K562 (cell line): ENCODE results near the gene TTN. TPM values are rescaled to one million over a fixed set of nuclear protein-coding genes. Genes with fewer than 3 reads are reported as not detected.

ENCODE experiments used
- ATAC-seq: fragments of 200-7000 bp; cut with Tn5 transposase; 3 replicates; pipeline ENCODE4 v1.9.1; 2020; ENCODE audit warnings: moderate library complexity
- BruUV-seq: library from RNA; stranded (reverse); fragments of 400-500 nt; replicated peaks from 2 replicates; lab custom pipeline; 2021; lab: Mats Ljungman, UMichigan
- CTCF ChIA-PET: fragments of 300-600 bp; formaldehyde crosslinking; extraction: SDS; loops from one replicate; lab custom pipeline; 2021; ENCODE audit warnings: low intra/inter-chr PET ratio; lab: Yijun Ruan, JAX
- POLR2A ChIA-PET: fragments of 300-600, 350-650 bp; sonication (Branson Sonifier 250); formaldehyde crosslinking; extraction: SDS; loops from one replicate; lab custom pipeline; 2021; ENCODE audit warnings: antibody characterized with exemption, inconsistent platforms; lab: Yijun Ruan, JAX
- DNase-seq, 4 experiments: peaks; one replicate each; pipeline versions ENCODE4 v3.0.0 to v3.0.0-alpha.2; 2011 to 2018; ENCODE audit warnings: low spot score in 3 of 4, mixed read lengths in 3 of 4; ENCODE audit errors: extremely low read depth in 1 of 4
- FAIRE-seq: peaks from 2 replicates; lab custom pipeline; 2011; peaks lifted over from hg19 to GRCh38; lab: Jason Lieb, UNC
- H2AFZ ChIP-seq: 2 replicates; pipeline ENCODE4 v1.6.0; 2011; ENCODE audit warnings: low read depth, low read length, control low read depth, inconsistent platforms
- H3K27ac ChIP-seq: fragments of 200-600 bp; 3 replicates; pipeline ENCODE4 v1.8.0; 2011; ENCODE audit warnings: low read depth, mild to moderate bottlenecking, control low read depth, inconsistent platforms, low read length, moderate library complexity, mixed read lengths; ENCODE audit errors: extremely low read depth
- H3K27me3 ChIP-seq, 2 experiments: fragments of 300-600 bp in 1 of 2; 2 replicates in 1 of 2; 3 replicates in 1 of 2; pipeline versions ENCODE4 v1.6.0 to v1.8.0; 2011; ENCODE audit warnings: inconsistent platforms in 2 of 2, low read length in 2 of 2, mild to moderate bottlenecking in 1 of 2, mixed read lengths in 1 of 2, moderate library complexity in 1 of 2; ENCODE audit not compliant: control insufficient read depth in 2 of 2, insufficient read depth in 2 of 2
- H3K36me3 ChIP-seq: fragments of 300-600 bp; 3 replicates; pipeline ENCODE4 v1.8.0; 2011; ENCODE audit warnings: mild to moderate bottlenecking, low read length, inconsistent platforms; ENCODE audit not compliant: control insufficient read depth, insufficient read depth
- H3K4me1 ChIP-seq, 2 experiments: fragments of 200-600 bp in 1 of 2; replicated peaks in 1 of 2; 2 replicates in 1 of 2; 3 replicates in 1 of 2; pipeline versions ENCODE4 v1.5.1 to v1.8.0; 2011; ENCODE audit warnings: inconsistent platforms in 2 of 2, low read length in 2 of 2, mild to moderate bottlenecking in 1 of 2, mixed read lengths in 1 of 2, moderate library complexity in 1 of 2; ENCODE audit not compliant: control insufficient read depth in 2 of 2, insufficient read depth in 2 of 2
- H3K4me2 ChIP-seq: 2 replicates; pipeline ENCODE4 v1.6.1; 2011; ENCODE audit warnings: low read length, control low read depth, inconsistent platforms, mixed read lengths; ENCODE audit not compliant: insufficient read depth
- H3K4me3 ChIP-seq: fragments of 200-600 bp; sonication (generic), shearing (Covaris generic); 2 replicates; pipeline ENCODE4 v1.5.1; 2016; ENCODE audit warnings: control low read depth, inconsistent platforms
- H3K79me2 ChIP-seq: fragments of 200-600 bp; 3 replicates; pipeline ENCODE4 v1.8.0; 2011; ENCODE audit warnings: low read length, inconsistent platforms; ENCODE audit not compliant: control insufficient read depth, insufficient read depth
- H3K9ac ChIP-seq, 2 experiments: 2 replicates each; pipeline versions ENCODE4 v1.6.0 to v1.6.1; 2011; ENCODE audit warnings: low read depth in 2 of 2, low read length in 2 of 2, control low read depth in 1 of 2, inconsistent platforms in 1 of 2, mild to moderate bottlenecking in 1 of 2, mixed read lengths in 1 of 2; ENCODE audit not compliant: insufficient read depth in 1 of 2
- H3K9me1 ChIP-seq: one replicate; pipeline ENCODE4 v1.6.0; 2011; ENCODE audit warnings: inconsistent platforms, mild to moderate bottlenecking, low read length, moderate library complexity; ENCODE audit not compliant: control insufficient read depth, insufficient read depth
- H3K9me3 ChIP-seq: replicated peaks from 2 replicates; pipeline ENCODE4 v1.5.1; 2011; ENCODE audit warnings: low read depth, low read length, inconsistent platforms; ENCODE audit not compliant: control insufficient read depth, insufficient read depth
- H4K20me1 ChIP-seq: replicated peaks from 2 replicates; pipeline ENCODE4 v1.6.1; 2011; ENCODE audit warnings: low read length, inconsistent platforms, mixed read lengths; ENCODE audit not compliant: control insufficient read depth, insufficient read depth
- NCOA1 ChIP-seq: fragments of 450-650 bp; IDR thresholded peaks from 2 replicates; pipeline ENCODE4 v1.6.1; 2016; ENCODE audit warnings: low read depth
- NR1H2 ChIP-seq: sonication (generic); formaldehyde crosslinking; IDR thresholded peaks from 2 replicates; pipeline ENCODE4 v1.4.0; 2020; ENCODE audit warnings: mild to moderate bottlenecking, missing genetic modification reagents
- NR2C1 ChIP-seq, 2 experiments: fragments of 450-650 bp; IDR thresholded peaks; 2 replicates each; pipeline ENCODE4 v1.6.1; 2017; ENCODE audit warnings: mild to moderate bottlenecking in 2 of 2, antibody characterized with exemption in 1 of 2, inconsistent platforms in 1 of 2, missing compliant biosample characterization in 1 of 2, missing genetic modification characterization in 1 of 2
- WGBS: fragments of 100-300 bp; shearing (Covaris generic); methylation state at CpG from one replicate; pipeline ENCODE4 v1.1.6; 2016; ENCODE audit warnings: low coverage, mixed read lengths; ENCODE audit not compliant: insufficient coverage; ENCODE audit errors: missing lambda C conversion rate; 5-methylcytosine and 5-hydroxymethylcytosine counted together
- in situ Hi-C: fragments of 300-500 bp; cut with MboI; formaldehyde crosslinking; loops from 4 replicates; pipeline ENCODE4 v1.15.0; 2018; ENCODE audit warnings: inconsistent platforms, mixed read lengths
- intact Hi-C: fragments of 100-400 bp; cut with micrococcal nuclease; formaldehyde crosslinking; loops from 2 replicates; pipeline ENCODE4 v1.14.2; 2022
- polyA plus RNA-seq, 8 experiments: library from polyadenylated mRNA; depleted of rRNA in 4 of 8; stranded (reverse) in 5 of 8; unstranded in 3 of 8; fragments of >200 nt; fragmentation: Nextera tagmentation in 2 of 8; fragmentation: Illumina TruSeq in 1 of 8; extraction: Ambion mirVana in 2 of 8; extraction: Trizol in 1 of 8; gene quantifications; 2 replicates each; pipeline versions ENCODE4 v1.2.1 to v1.2.3, GENCODE V29; 2011 to 2014; ENCODE audit warnings: inconsistent platforms in 1 of 8, missing spikeins in 1 of 8
- total RNA-seq, 7 experiments: library from RNA; depleted of rRNA in 6 of 7; stranded (reverse); fragments of >200 nt in 6 of 7; fragmentation: Illumina TruSeq in 2 of 7; extraction: Trizol in 2 of 7; gene quantifications; 2 replicates each; pipeline versions ENCODE4 v1.2.1 to v1.2.3, GENCODE V29; 2011 to 2021; ENCODE audit warnings: low replicate concordance in 1 of 7
- TF ChIP-seq, protein P1 (sequence below): fragments of 200-400 bp; formaldehyde crosslinking; IDR thresholded peaks from 2 replicates; pipeline ENCODE4 v1.6.1; 2017; ENCODE audit warnings: mild to moderate bottlenecking, low read depth, low read length, moderate library complexity

TTN gene
- total and polyA plus RNA-seq, 9 of the 15 experiments (the other 6 are each of a cell fraction or from before 2014, with no cell fraction given): under 0.01 to 0.20 (median 0.04) TPM; not detected in 1

DNA sequence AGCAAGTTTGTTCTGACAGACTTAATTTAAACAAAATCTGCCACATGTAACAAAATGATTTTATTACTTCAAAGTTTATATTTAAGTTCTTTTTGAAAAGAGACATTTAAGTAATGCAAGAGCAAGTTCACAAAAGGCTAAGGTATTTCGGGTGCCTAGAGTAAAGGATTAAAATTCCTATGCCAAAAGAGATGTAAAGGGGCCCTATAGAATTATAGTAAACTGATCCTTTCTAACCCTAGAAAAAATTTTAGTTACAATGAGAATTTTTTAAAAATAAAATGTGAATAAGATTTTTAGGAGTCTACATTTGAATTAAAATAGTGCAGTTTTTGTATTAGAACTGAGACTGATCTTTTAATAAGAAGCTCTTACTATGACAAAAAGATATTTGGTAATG lies 179.8 kb downstream of the TTN start:
- Histone ChIP-seq H2AFZ (no peak overlapping the region), H3K27ac (no peak overlapping the region), H4K20me1 (no peaks in the 10 kb centered on the region), H3K9ac (no peak overlapping the region), H3K4me2 (no peak overlapping the region), H3K79me2 (no peaks in the 10 kb centered on the region), H3K4me3 (no peak overlapping the region), H3K4me1 (no peaks in the 10 kb centered on the region), H3K27me3 (peaks cover 3 to 10% of the 10 kb centered on the region in 2 experiments; a peak in 2 of 5 replicates), H3K9me1 (no peaks in the 10 kb centered on the region), H3K36me3 (no peaks in the 10 kb centered on the region), H3K9me3 (no peaks in the 10 kb centered on the region)
- FAIRE-seq: no peak
- ChIA-PET CTCF (no interaction called here), POLR2A (interaction anchor here (0.5 to 0.6 kb wide), 2 partner anchors 256 to 927 kb away, joined by 3 to 4 read pairs; no protein-coding TSS in a partner anchor)
- intact Hi-C loops: no loop called here
- in situ Hi-C loops: no loop called here
- no peak for ATAC-seq
- DNase-seq: no peak
- no TSS peak for BruUV-seq
- 4% methylated on average over 1 of the region's 1 CpG for WGBS
- TF ChIP-seq, protein P1, sequence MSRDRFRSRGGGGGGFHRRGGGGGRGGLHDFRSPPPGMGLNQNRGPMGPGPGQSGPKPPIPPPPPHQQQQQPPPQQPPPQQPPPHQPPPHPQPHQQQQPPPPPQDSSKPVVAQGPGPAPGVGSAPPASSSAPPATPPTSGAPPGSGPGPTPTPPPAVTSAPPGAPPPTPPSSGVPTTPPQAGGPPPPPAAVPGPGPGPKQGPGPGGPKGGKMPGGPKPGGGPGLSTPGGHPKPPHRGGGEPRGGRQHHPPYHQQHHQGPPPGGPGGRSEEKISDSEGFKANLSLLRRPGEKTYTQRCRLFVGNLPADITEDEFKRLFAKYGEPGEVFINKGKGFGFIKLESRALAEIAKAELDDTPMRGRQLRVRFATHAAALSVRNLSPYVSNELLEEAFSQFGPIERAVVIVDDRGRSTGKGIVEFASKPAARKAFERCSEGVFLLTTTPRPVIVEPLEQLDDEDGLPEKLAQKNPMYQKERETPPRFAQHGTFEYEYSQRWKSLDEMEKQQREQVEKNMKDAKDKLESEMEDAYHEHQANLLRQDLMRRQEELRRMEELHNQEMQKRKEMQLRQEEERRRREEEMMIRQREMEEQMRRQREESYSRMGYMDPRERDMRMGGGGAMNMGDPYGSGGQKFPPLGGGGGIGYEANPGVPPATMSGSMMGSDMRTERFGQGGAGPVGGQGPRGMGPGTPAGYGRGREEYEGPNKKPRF: no peak
- TF ChIP-seq NCOA1: no peak
- TF ChIP-seq NR1H2 (CRISPR knock-in tag): no peak
- no peak for TF ChIP-seq NR2C1 (IDR thresholded peaks at IDR 0.05)
- TF ChIP-seq NR2C1 (tag; IDR thresholded peaks at IDR 0.05): no peak
